GM12892 (cell line): ENCODE results near the gene MGMT.

Experiments used
- POLR2A ChIP-seq: IDR thresholded peaks from 2 replicates; pipeline ENCODE4 v1.6.1; 2011; ENCODE audit warnings: low read depth, low read length, control low read depth
- POLR2AphosphoS5 ChIP-seq: IDR thresholded peaks from 2 replicates; pipeline ENCODE4 v1.6.1; 2011; ENCODE audit warnings: low read depth, low read length, control low read depth
- TAF1 ChIP-seq: IDR thresholded peaks from 2 replicates; pipeline ENCODE4 v1.6.1; 2011; ENCODE audit warnings: low read depth, mild to moderate bottlenecking, control low read depth, low read length, borderline replicate concordance

- TF ChIP-seq POLR2A = no peak
- no peak for TF ChIP-seq POLR2AphosphoS5
- no peak for TF ChIP-seq TAF1
Observed at GRCh38 chr10:129755158-129755591, 288.1 kb downstream of the MGMT start.
